PC-9 (cell line): ENCODE measurements around the gene PRKCH. TPM values are rescaled to one million over a fixed set of nuclear protein-coding genes. Genes with fewer than 3 reads are reported as not detected.

Experiments used
- BruUV-seq: library from RNA; stranded (reverse); fragments of 400-500 nt; replicated peaks from 2 replicates; lab custom pipeline; 2021; lab: Mats Ljungman, UMichigan
- CTCF ChIA-PET: fragments of 300-600 bp; sonication (Branson Sonifier 250); formaldehyde crosslinking; loops from one replicate; lab custom pipeline; 2022; ENCODE audit warnings: antibody characterized with exemption; lab: Charles Lee
- POLR2A ChIA-PET: fragments of 300-600 bp; sonication (Branson Sonifier 250); formaldehyde crosslinking; loops from one replicate; lab custom pipeline; 2022; ENCODE audit warnings: antibody characterized with exemption; ENCODE audit not compliant: unreplicated experiment; lab: Charles Lee
- DNase-seq, 2 experiments: peaks; one replicate each; pipeline versions ENCODE4 v3.0.0 to v3.0.0-alpha.2; 2015 to 2022; ENCODE audit warnings: mixed read lengths in 1 of 2
- H2AFZ ChIP-seq: fragments of 200-600 bp; sonication (generic); 2 replicates; pipeline ENCODE4 v1.8.1; 2017; ENCODE audit warnings: antibody characterized with exemption
- H3F3A ChIP-seq: fragments of 200-600 bp; sonication (generic); 2 replicates; pipeline ENCODE4 v1.8.1; 2017; ENCODE audit warnings: antibody characterized with exemption, mild to moderate bottlenecking, low read depth; ENCODE audit not compliant: insufficient read depth
- H3K27ac ChIP-seq: fragments of 200-600 bp; sonication (generic); 2 replicates; pipeline ENCODE4 v1.6.1; 2016; ENCODE audit warnings: mixed run types
- H3K27me3 ChIP-seq: fragments of 200-600 bp; sonication (generic); 2 replicates; pipeline ENCODE4 v1.6.1; 2016; ENCODE audit warnings: low read depth, mixed run types; ENCODE audit not compliant: insufficient read depth
- H3K36me3 ChIP-seq: fragments of 200-600 bp; sonication (generic); 2 replicates; pipeline ENCODE4 v1.6.1; 2016; ENCODE audit warnings: low read depth, mixed run types
- H3K4me1 ChIP-seq: fragments of 200-600 bp; sonication (generic); replicated peaks from 2 replicates; pipeline ENCODE4 v1.6.1; 2016; ENCODE audit warnings: mixed run types; ENCODE audit not compliant: insufficient read depth
- H3K4me2 ChIP-seq: fragments of 200-600 bp; sonication (generic); 2 replicates; pipeline ENCODE4 v1.6.1; 2017; ENCODE audit warnings: mixed run types
- H3K4me3 ChIP-seq: fragments of 200-600 bp; sonication (generic); 2 replicates; pipeline ENCODE4 v1.6.1; 2016; ENCODE audit warnings: mixed run types
- H3K79me2 ChIP-seq: fragments of 200-600 bp; sonication (generic); 2 replicates; pipeline ENCODE4 v1.6.1; 2017; ENCODE audit warnings: low read depth, mixed run types
- H3K9me2 ChIP-seq: fragments of 200-600 bp; sonication (generic); 2 replicates; pipeline ENCODE4 v1.8.1; 2017; ENCODE audit warnings: mild to moderate bottlenecking; ENCODE audit not compliant: insufficient read depth
- H3K9me3 ChIP-seq: fragments of 200-600 bp; sonication (generic); 2 replicates; pipeline ENCODE4 v1.8.1; 2016; ENCODE audit warnings: low read depth; ENCODE audit not compliant: insufficient read depth
- H4K20me1 ChIP-seq: fragments of 200-600 bp; sonication (generic); 2 replicates; pipeline ENCODE4 v1.8.1; 2017; ENCODE audit not compliant: insufficient read depth
- CTCF ChIP-seq: fragments of 200-600 bp; sonication (generic); conservative IDR thresholded peaks from 2 replicates; pipeline ENCODE4 v1.6.1; 2017; ENCODE audit warnings: mixed run types, antibody characterized with exemption, mild to moderate bottlenecking, moderate library complexity
- EZH2 ChIP-seq: fragments of 200-600 bp; sonication (generic); IDR thresholded peaks from 2 replicates; pipeline ENCODE4 v1.8.0; 2017; ENCODE audit warnings: antibody characterized with exemption, low read depth
- intact Hi-C: fragments of 100-400 bp; cut with micrococcal nuclease; formaldehyde crosslinking; loops from one replicate; pipeline ENCODE4 v1.10.0; 2022; ENCODE audit not compliant: unreplicated experiment
- total RNA-seq: library from RNA; stranded (reverse); gene quantifications from 2 replicates; pipeline ENCODE4 v1.2.3, GENCODE V29; 2021

Gene PRKCH
- total RNA-seq, 1 experiment from 2014 or later = 32.4 TPM

DNA sequence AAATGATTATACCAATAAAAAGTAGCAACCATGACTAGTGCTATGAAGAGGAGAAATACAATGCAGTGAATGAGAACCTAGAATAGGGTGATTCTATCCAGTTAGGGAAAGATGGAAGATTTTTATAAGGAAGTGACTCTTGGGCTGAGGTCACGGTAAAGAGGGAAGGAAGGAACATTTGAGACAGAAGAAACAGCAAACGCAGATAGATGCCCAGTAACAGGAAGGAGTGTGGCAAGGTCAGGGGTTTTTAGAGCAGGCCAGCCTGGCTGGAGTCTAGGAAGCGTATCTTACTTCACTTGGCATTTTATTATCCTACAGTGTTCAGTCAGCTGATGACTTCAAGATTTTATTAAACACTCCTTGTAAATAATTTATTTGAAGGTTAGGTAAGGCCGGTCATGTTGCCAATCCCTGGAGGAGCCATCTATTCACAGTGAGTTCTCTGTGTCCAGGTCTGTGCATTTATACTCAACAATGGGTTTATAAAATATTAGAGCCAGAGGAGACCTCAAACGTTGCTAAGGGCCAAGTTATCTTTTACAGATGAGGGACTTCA lies 170.6 kb downstream of the PRKCH start:
- no peak for DNase-seq
- peaks cover 21% of the 10 kb centered on the region; the same call in 1 of the 2 replicates for H3K4me1 ChIP-seq
- no TSS peak for BruUV-seq
- intact Hi-C loops = no loop called here
- POLR2A ChIA-PET = interaction anchor here (1.0 kb wide), 1 partner anchor 203 kb away, joined by 4 read pairs; no protein-coding TSS in a partner anchor
- no peaks in the 10 kb centered on the region for H3K27me3 ChIP-seq
- no peak for TF ChIP-seq EZH2
- TF ChIP-seq CTCF = no peak
- H2AFZ ChIP-seq = no peak overlapping the region
- H3K9me3 ChIP-seq = no peaks in the 10 kb centered on the region
- H3K79me2 ChIP-seq = no peaks in the 10 kb centered on the region
- no peak overlapping the region for H3K4me2 ChIP-seq
- H3K36me3 ChIP-seq = peaks cover 21% of the 10 kb centered on the region; the same call in 1 of the 2 replicates
- CTCF ChIA-PET = no interaction called here
- H4K20me1 ChIP-seq = no peaks in the 10 kb centered on the region
- H3K27ac ChIP-seq = peak overlapping the region; percentile 30; the same call in 1 of the 2 replicates
- H3F3A ChIP-seq = peaks cover 2% of the 10 kb centered on the region; the same call in 1 of the 2 replicates
- H3K4me3 ChIP-seq = no peak overlapping the region
- H3K9me2 ChIP-seq = peaks cover 3% of the 10 kb centered on the region; the same call in 1 of the 2 replicates

- Histone ChIP-seq H3K27ac (no peak overlapping the region), H3K9me2 (peaks cover 3% of the 10 kb centered on the region; the same call in 1 of the 2 replicates), H3K4me3 (no peak overlapping the region), H3K36me3 (peaks cover 21% of the 10 kb centered on the region; the same call in 1 of the 2 replicates), H3K4me1 (peaks cover 21% of the 10 kb centered on the region; the same call in 1 of the 2 replicates), H3K4me2 (no peak overlapping the region), H3F3A (no peaks in the 10 kb centered on the region), H3K9me3 (no peaks in the 10 kb centered on the region), H3K79me2 (no peaks in the 10 kb centered on the region), H3K27me3 (no peaks in the 10 kb centered on the region), H4K20me1 (no peaks in the 10 kb centered on the region), H2AFZ (no peak overlapping the region)
- peak in 1 of 2 experiments; percentile 42 for DNase-seq
- ChIA-PET POLR2A (interaction anchor here (1.0 kb wide), 1 partner anchor 202 kb away, joined by 4 read pairs; no protein-coding TSS in a partner anchor), CTCF (no interaction called here)
- BruUV-seq = no TSS peak
- intact Hi-C loops = no loop called here
- TF ChIP-seq CTCF = no peak
- no peak for TF ChIP-seq EZH2
Observed at GRCh38 chr14:61492474-61492873, 171.1 kb downstream of the PRKCH start.

DNA sequence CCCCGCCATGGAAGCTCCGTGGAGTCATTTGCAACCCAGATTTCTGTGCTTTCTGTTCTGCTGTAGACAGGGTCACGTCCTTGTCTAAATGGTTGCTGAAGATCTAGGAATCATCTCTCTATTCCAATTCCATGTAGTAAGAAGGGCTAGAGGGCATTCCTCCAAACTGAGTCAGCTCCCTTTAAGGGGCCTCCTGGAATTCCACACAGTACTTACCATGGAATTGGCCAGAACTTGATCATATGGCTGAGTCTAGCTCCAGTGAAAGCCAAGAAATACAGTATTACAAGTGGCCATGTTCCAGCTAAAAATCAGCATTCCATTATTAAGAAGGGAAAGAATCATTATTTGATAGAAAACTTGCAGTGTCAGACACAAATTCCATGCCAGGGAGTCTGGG lies 171.9 kb downstream of the PRKCH start:
- no peaks in the 10 kb centered on the region for H3K79me2 ChIP-seq
- H3K4me1 ChIP-seq = peaks cover 21% of the 10 kb centered on the region; the same call in 1 of the 2 replicates
- no peak overlapping the region for H3K4me2 ChIP-seq
- H4K20me1 ChIP-seq = no peaks in the 10 kb centered on the region
- H2AFZ ChIP-seq = no peak overlapping the region
- CTCF ChIA-PET = interaction anchor here (0.6 kb wide), 1 partner anchor 23 kb away, joined by 3 read pairs; no protein-coding TSS in a partner anchor
- H3K27ac ChIP-seq = no peak overlapping the region
- no TSS peak for BruUV-seq
- H3F3A ChIP-seq = no peaks in the 10 kb centered on the region
- POLR2A ChIA-PET = interaction anchor here (0.6 kb wide), 1 partner anchor 59 kb away, joined by 4 read pairs; no protein-coding TSS in a partner anchor
- no peaks in the 10 kb centered on the region for H3K9me3 ChIP-seq
- no peak overlapping the region for H3K4me3 ChIP-seq
- TF ChIP-seq EZH2 = no peak
- TF ChIP-seq CTCF = no peak
- intact Hi-C loops = no loop called here
- DNase-seq = no peak
- no peaks in the 10 kb centered on the region for H3K27me3 ChIP-seq
- H3K36me3 ChIP-seq = peaks cover 20% of the 10 kb centered on the region; the same call in 1 of the 2 replicates
- H3K9me2 ChIP-seq = peaks cover 3% of the 10 kb centered on the region; the same call in 1 of the 2 replicates
